IMR-90 (cell line): ENCODE data around the gene RABEP1. TPM values are rescaled to one million over a fixed set of nuclear protein-coding genes. Genes with fewer than 3 reads are reported as not detected.

Source experiments
- ATAC-seq: fragments of 200-7000 bp; cut with Tn5 transposase; 2 replicates; pipeline ENCODE4 v1.9.1; 2020; ENCODE audit warnings: low read depth, mild to moderate bottlenecking, moderate library complexity
- BruUV-seq: library from RNA; stranded (reverse); fragments of 400-500 nt; replicated peaks from 2 replicates; lab custom pipeline; 2021; lab: Mats Ljungman, UMichigan
- CTCF ChIA-PET: fragments of 300-600 bp; formaldehyde crosslinking; extraction: SDS; loops from one replicate; lab custom pipeline; 2021; ENCODE audit warnings: antibody characterized with exemption; lab: Yijun Ruan, JAX
- POLR2A ChIA-PET: fragments of 300-600 bp; sonication (Branson Sonifier 250); formaldehyde crosslinking; loops from one replicate; lab custom pipeline; 2022; ENCODE audit warnings: antibody characterized with exemption; ENCODE audit not compliant: unreplicated experiment; lab: Charles Lee
- DNase-seq: peaks from one replicate; pipeline ENCODE4 v3.0.0; 2013
- H2AFZ ChIP-seq: replicated peaks from 2 replicates; pipeline ENCODE3; 2013; ENCODE audit warnings: low read length, mild to moderate bottlenecking; ENCODE audit not compliant: poor library complexity
- H2AK5ac ChIP-seq: 2 replicates; pipeline ENCODE4 v1.6.1; 2013; ENCODE audit warnings: low read depth, low read length, inconsistent platforms
- H2AK9ac ChIP-seq: replicated peaks from 2 replicates; pipeline ENCODE3; 2013; ENCODE audit warnings: mild to moderate bottlenecking, low read depth, low read length, moderate library complexity; ENCODE audit not compliant: poor library complexity
- H2BK120ac ChIP-seq: 2 replicates; pipeline ENCODE4 v1.6.1; 2013; ENCODE audit warnings: low read depth, low read length, inconsistent platforms
- H2BK15ac ChIP-seq: 3 replicates; pipeline ENCODE4 v1.6.1; 2013; ENCODE audit warnings: low read depth, low read length, inconsistent platforms
- H2BK20ac ChIP-seq: 2 replicates; pipeline ENCODE4 v1.6.1; 2013; ENCODE audit warnings: low read depth, mild to moderate bottlenecking, inconsistent platforms, low read length, moderate library complexity
- H2BK5ac ChIP-seq: 2 replicates; pipeline ENCODE4 v1.6.1; 2013; ENCODE audit warnings: mild to moderate bottlenecking, low read depth, low read length, inconsistent platforms; ENCODE audit not compliant: poor library complexity, severe bottlenecking
- H3K14ac ChIP-seq: replicated peaks from 2 replicates; pipeline ENCODE4 v1.6.1; 2013; ENCODE audit warnings: low read depth, low read length, inconsistent platforms
- H3K18ac ChIP-seq: 2 replicates; pipeline ENCODE4 v1.6.1; 2013; ENCODE audit warnings: low read depth, low read length, control low read depth
- H3K23ac ChIP-seq: 2 replicates; pipeline ENCODE4 v1.6.1; 2013; ENCODE audit warnings: low read depth, low read length, inconsistent platforms
- H3K27ac ChIP-seq: 2 replicates; pipeline ENCODE4 v1.5.1; 2013; ENCODE audit warnings: mild to moderate bottlenecking, control low read depth, low read length; ENCODE audit not compliant: insufficient read depth
- H3K27me3 ChIP-seq: 2 replicates; pipeline ENCODE4 v1.6.1; 2013; ENCODE audit warnings: low read length; ENCODE audit not compliant: control insufficient read depth, insufficient read depth
- H3K36me3 ChIP-seq: 2 replicates; pipeline ENCODE4 v1.6.1; 2013; ENCODE audit warnings: low read length, mixed read lengths; ENCODE audit not compliant: control insufficient read depth, insufficient read depth
- H3K4ac ChIP-seq: 2 replicates; pipeline ENCODE4 v1.6.1; 2013; ENCODE audit warnings: low read depth, low read length, inconsistent platforms
- H3K4me1 ChIP-seq: 2 replicates; pipeline ENCODE4 v1.6.1; 2013; ENCODE audit warnings: low read length, mixed read lengths; ENCODE audit not compliant: control insufficient read depth, insufficient read depth
- H3K4me2 ChIP-seq: 2 replicates; pipeline ENCODE4 v1.6.1; 2013; ENCODE audit warnings: low read depth, mild to moderate bottlenecking, control low read depth, low read length, moderate library complexity
- H3K4me3 ChIP-seq: 2 replicates; pipeline ENCODE4 v1.5.1; 2013; ENCODE audit warnings: low read depth, mild to moderate bottlenecking, control low read depth, low read length, moderate library complexity; ENCODE audit not compliant: insufficient read depth
- H3K56ac ChIP-seq: 2 replicates; pipeline ENCODE4 v1.6.1; 2013; ENCODE audit warnings: low read length, inconsistent platforms; ENCODE audit not compliant: insufficient read depth; ENCODE audit errors: extremely low read depth
- H3K79me1 ChIP-seq, 2 experiments: 2 replicates each; pipeline ENCODE4 v1.6.1; 2013; ENCODE audit warnings: low read length in 2 of 2, inconsistent platforms in 1 of 2, low read depth in 1 of 2
- H3K9ac ChIP-seq: 2 replicates; pipeline ENCODE4 v1.6.1; 2013; ENCODE audit warnings: low read depth, low read length, control low read depth
- H3K9me1 ChIP-seq: 2 replicates; pipeline ENCODE4 v1.6.1; 2013; ENCODE audit warnings: low read length, inconsistent platforms; ENCODE audit not compliant: insufficient read depth
- H3K9me3 ChIP-seq: 2 replicates; pipeline ENCODE4 v1.6.1; 2013; ENCODE audit warnings: low read length; ENCODE audit not compliant: control insufficient read depth, insufficient read depth
- H4K20me1 ChIP-seq: 2 replicates; pipeline ENCODE4 v1.6.1; 2013; ENCODE audit warnings: low read length, inconsistent platforms; ENCODE audit not compliant: insufficient read depth
- H4K5ac ChIP-seq: 2 replicates; pipeline ENCODE4 v1.6.1; 2013; ENCODE audit warnings: mild to moderate bottlenecking, low read depth, low read length, control low read depth
- H4K8ac ChIP-seq, 2 experiments: 2 replicates each; pipeline ENCODE4 v1.6.1; 2013; ENCODE audit warnings: low read depth in 2 of 2, low read length in 2 of 2, control low read depth in 1 of 2, inconsistent platforms in 1 of 2
- H4K91ac ChIP-seq: 2 replicates; pipeline ENCODE4 v1.6.1; 2013; ENCODE audit warnings: low read depth, low read length, inconsistent platforms; ENCODE audit not compliant: insufficient read depth
- BHLHE40 ChIP-seq: fragments of 150-350 bp; IDR thresholded peaks from 2 replicates; pipeline ENCODE4 v1.6.1; 2016; ENCODE audit warnings: mild to moderate bottlenecking, low read depth, low read length
- CEBPB ChIP-seq: IDR thresholded peaks from 2 replicates; pipeline ENCODE4 v1.6.1; 2012; ENCODE audit warnings: low read depth, low read length, improper control_type of control experiment
- ELK1 ChIP-seq: fragments of 150-350 bp; IDR thresholded peaks from 2 replicates; pipeline ENCODE4 v1.6.1; 2016; ENCODE audit warnings: low read depth, mild to moderate bottlenecking, low read length, moderate library complexity, borderline replicate concordance
- MAFK ChIP-seq: IDR thresholded peaks from 2 replicates; pipeline ENCODE4 v1.6.1; 2012; ENCODE audit warnings: low read depth, low read length, improper control_type of control experiment
- POLR2A ChIP-seq: IDR thresholded peaks from 2 replicates; pipeline ENCODE4 v1.6.1; 2012; ENCODE audit warnings: mild to moderate bottlenecking, low read depth, low read length
- RCOR1 ChIP-seq: IDR thresholded peaks from 2 replicates; pipeline ENCODE4 v1.6.1; 2012; ENCODE audit warnings: mild to moderate bottlenecking, low read length, improper control_type of control experiment; ENCODE audit not compliant: insufficient replicate concordance
- RFX5 ChIP-seq: IDR thresholded peaks from 2 replicates; pipeline ENCODE4 v1.8.0; 2012; ENCODE audit warnings: low read depth, mild to moderate bottlenecking, low read length, moderate library complexity
- USF2 ChIP-seq: fragments of 150-350 bp; IDR thresholded peaks from 2 replicates; pipeline ENCODE4 v1.6.1; 2017; ENCODE audit warnings: mild to moderate bottlenecking, antibody characterized with exemption, low read length, low read depth
- WGBS, 2 experiments: methylation state at CpG; one replicate each; pipeline versions ENCODE4 v1.1.5 to v1.1.7; 2013; ENCODE audit warnings: missing lambda C conversion rate in 2 of 2; ENCODE audit not compliant: insufficient read length in 1 of 2; ENCODE audit errors: extremely low coverage in 2 of 2; 5-methylcytosine and 5-hydroxymethylcytosine counted together
- dilution Hi-C: fragments of 300-500 bp; cut with HindIII; formaldehyde crosslinking; loops from one replicate; pipeline ENCODE4 v1.14.3; 2018; ENCODE audit warnings: low sequenced_read_pairs; ENCODE audit not compliant: unreplicated experiment
- in situ Hi-C: fragments of 300-500 bp; cut with MboI; formaldehyde crosslinking; loops from 3 replicates; pipeline ENCODE4 v1.14.3; 2019; ENCODE audit warnings: low sequenced_read_pairs, inconsistent platforms, mixed read lengths
- intact Hi-C: fragments of 100-400 bp; cut with micrococcal nuclease; formaldehyde crosslinking; loops from 2 replicates; pipeline ENCODE4 v1.10.0; 2022
- polyA plus RNA-seq, 3 experiments: library from polyadenylated mRNA; depleted of rRNA; stranded (reverse); fragments of >200 nt; gene quantifications; 2 replicates each; pipeline ENCODE4 v1.2.3, GENCODE V29; 2012; ENCODE audit warnings: low replicate concordance in 1 of 3
- total RNA-seq: library from RNA; depleted of rRNA; stranded (reverse); fragments of >200 nt; gene quantifications from 2 replicates; pipeline ENCODE4 v1.2.3, GENCODE V29; 2012

Gene RABEP1
- total and polyA plus RNA-seq, 2 of the 4 experiments (the other 2 are of a cell fraction), result 15.3 to 38.2 TPM

GRCh38 chr17:5355421-5356129 lies 73.5 kb downstream of the RABEP1 start (continued):
- TF ChIP-seq ELK1, result no peak
- TF ChIP-seq POLR2A, result no peak

GRCh38 chr17:5361426-5361825 lies 79.3 kb downstream of the RABEP1 start:
- Histone ChIP-seq H3K18ac (no peak overlapping the region), H3K27ac (no peak overlapping the region), H3K4me2 (no peak overlapping the region), H3K56ac (no peak overlapping the region), H3K14ac (no peak overlapping the region), H3K4me1 (peaks cover 8% of the 10 kb centered on the region; the same call in 1 of the 2 replicates), H4K20me1 (peaks cover 8% of the 10 kb centered on the region; the same call in 1 of the 2 replicates), H3K79me1 (peaks cover 6 to 13% of the 10 kb centered on the region in 2 experiments; a peak in 3 of 4 replicates), H3K36me3 (peaks cover 25% of the 10 kb centered on the region), H3K4me3 (no peak overlapping the region), H3K23ac (no peak overlapping the region), H4K5ac (no peak overlapping the region), H4K91ac (no peak overlapping the region), H3K4ac (no peak overlapping the region), H3K9me1 (peaks cover 3% of the 10 kb centered on the region; the same call in 1 of the 2 replicates), H2BK20ac (no peak overlapping the region), H2AK5ac (no peak overlapping the region), H2BK5ac (no peak overlapping the region), H3K9me3 (no peaks in the 10 kb centered on the region), H3K9ac (no peak overlapping the region), H3K27me3 (no peaks in the 10 kb centered on the region), H2AFZ (no peak overlapping the region), H2AK9ac (no peak overlapping the region), H2BK120ac (no peak overlapping the region), H4K8ac (no peak overlapping the region), H2BK15ac (no peak overlapping the region)
- intact Hi-C loops, result no loop called here
- TF ChIP-seq CEBPB (no peak), RFX5 (no peak), POLR2A (no peak), ELK1 (no peak), USF2 (no peak), RCOR1 (no peak), BHLHE40 (no peak), MAFK (no peak)
- in situ Hi-C loops, result no loop called here
- CTCF ChIA-PET, result no interaction called here
- DNase-seq (no peak), ATAC-seq (no peak)
- WGBS, 2 experiments, result 77% methylated on average over 6 of the region's 9 CpGs; no CpG with 5 or more reads in 1 of the 2 experiments
- dilution Hi-C loops, result no loop called here
- no TSS peak for BruUV-seq
- POLR2A ChIA-PET, result no interaction called here
